GM12878 (cell line): ENCODE measurements around the gene ACOT12. TPM values are rescaled to one million over a fixed set of nuclear protein-coding genes. Genes with fewer than 3 reads are reported as not detected.
A peak's percentile ranks its signal among the peaks of the same experiment; 100 is the strongest.

Source experiments
- BACH1 ChIP-seq: fragments of 450-650 bp; IDR thresholded peaks from 2 replicates; pipeline ENCODE4 v1.6.1; 2017; ENCODE audit warnings: mild to moderate bottlenecking, borderline replicate concordance
- BCL11A ChIP-seq: IDR thresholded peaks from 2 replicates; pipeline ENCODE4 v1.6.1; 2011; ENCODE audit warnings: low read depth, low read length
- BCLAF1 ChIP-seq: fragments of 450-650 bp; IDR thresholded peaks from 2 replicates; pipeline ENCODE4 v1.6.1; 2017; ENCODE audit warnings: antibody characterized with exemption, mild to moderate bottlenecking, moderate library complexity
- CEBPZ ChIP-seq: fragments of 150-350 bp; IDR thresholded peaks from 2 replicates; pipeline ENCODE4 v1.6.1; 2016; ENCODE audit warnings: low read depth, low read length
- EP300 ChIP-seq, 2 experiments: fragments of 150-350 bp in 1 of 2; IDR thresholded peaks; 2 replicates each; pipeline ENCODE4 v1.6.1; 2011 to 2012; ENCODE audit warnings: low read depth in 2 of 2, low read length in 2 of 2, borderline replicate concordance in 1 of 2, improper control_type of control experiment in 1 of 2, inconsistent platforms in 1 of 2; ENCODE audit not compliant: control insufficient read depth in 1 of 2
- GATAD2B ChIP-seq: fragments of 450-650 bp; conservative IDR thresholded peaks from 2 replicates; pipeline ENCODE4 v1.6.1; 2017; ENCODE audit warnings: low read depth, mild to moderate bottlenecking, moderate library complexity
- NFYA ChIP-seq: IDR thresholded peaks from 2 replicates; pipeline ENCODE4 v1.6.1; 2011; ENCODE audit warnings: low read depth, mild to moderate bottlenecking, low read length, improper control_type of control experiment, borderline replicate concordance
- PKNOX1 ChIP-seq: fragments of 450-650 bp; IDR thresholded peaks from 2 replicates; pipeline ENCODE4 v1.6.1; 2016; ENCODE audit warnings: mild to moderate bottlenecking
- POU2F2 ChIP-seq: IDR thresholded peaks from 3 replicates; pipeline ENCODE4 v1.6.1; 2011; ENCODE audit warnings: low read depth, mild to moderate bottlenecking, low read length, borderline replicate concordance
- PRDM15 ChIP-seq: fragments of 450-650 bp; formaldehyde crosslinking; IDR thresholded peaks from 2 replicates; pipeline ENCODE4 v1.4.0; 2020; ENCODE audit warnings: mild to moderate bottlenecking, moderate library complexity
- SKIL ChIP-seq: fragments of 450-650 bp; IDR thresholded peaks from 2 replicates; pipeline ENCODE4 v1.6.1; 2017; ENCODE audit warnings: mild to moderate bottlenecking, low read depth, inconsistent platforms; ENCODE audit not compliant: poor library complexity, severe bottlenecking
- SREBF2 ChIP-seq: IDR thresholded peaks from 2 replicates; pipeline ENCODE4 v1.6.1; 2012; ENCODE audit warnings: mild to moderate bottlenecking, low read length
- STAT3 ChIP-seq: IDR thresholded peaks from 2 replicates; pipeline ENCODE4 v1.6.1; 2011; ENCODE audit warnings: low read depth, low read length, improper control_type of control experiment
- TCF12 ChIP-seq: IDR thresholded peaks from 2 replicates; pipeline ENCODE4 v1.6.1; 2011; ENCODE audit warnings: low read depth, mild to moderate bottlenecking, low read length
- ZZZ3 ChIP-seq: IDR thresholded peaks from 2 replicates; pipeline ENCODE4 v1.6.1; 2011; ENCODE audit warnings: low read depth; ENCODE audit not compliant: control insufficient read depth, insufficient read length
- polyA plus RNA-seq, 11 experiments: library from polyadenylated mRNA; depleted of rRNA in 4 of 11; unstranded in 6 of 11; stranded (reverse) in 5 of 11; fragments of >200 nt; fragmentation: Nextera tagmentation in 4 of 11; fragmentation: Illumina TruSeq in 1 of 11; extraction: Ambion mirVana in 4 of 11; extraction: Trizol in 1 of 11; gene quantifications; 1 replicate in 1 of 11; 2 replicates in 10 of 11; pipeline versions ENCODE4 v1.2.1 to v1.2.3, GENCODE V29; 2011 to 2016; ENCODE audit warnings: inconsistent platforms in 2 of 11, missing spikeins in 2 of 11, low read depth in 1 of 11
- total RNA-seq, 4 experiments: library from RNA; depleted of rRNA in 3 of 4; stranded (reverse); fragments of >200 nt in 3 of 4; fragmentation: Illumina TruSeq in 1 of 4; extraction: Trizol in 1 of 4; gene quantifications; 2 replicates each; pipeline versions ENCODE4 v1.2.1 to v1.2.3, GENCODE V29; 2013 to 2021

The ACOT12 gene
- total and polyA plus RNA-seq, 10 of the 15 experiments (the other 5 are each of a cell fraction or from before 2014, with no cell fraction given), result 0.08 TPM; not detected in 9

GRCh38 chr5:81301271-81302015 lies 92.5 kb downstream of the ACOT12 start, which contains the start of gene ZCCHC9 (continued):
- TF ChIP-seq PRDM15, result no peak
- TF ChIP-seq SREBF2, result peak; percentile 50; the same call in 1 of the 2 replicates
- TF ChIP-seq POU2F2, result peak; percentile 45; the same call in 2 of the 3 replicates
- TF ChIP-seq ZZZ3, result no peak
- TF ChIP-seq BCLAF1, result no peak
- no peak for TF ChIP-seq NFYA
- no peak for TF ChIP-seq TCF12
- TF ChIP-seq BCL11A, result no peak
- peak; percentile 55; the same call in 1 of the 2 replicates for TF ChIP-seq PKNOX1
- peak; percentile 84 for TF ChIP-seq BACH1
- TF ChIP-seq GATAD2B, result peak; percentile 64; the same call in 1 of the 2 replicates
- TF ChIP-seq SKIL, result peak; percentile 30
- TF ChIP-seq EP300 (IDR thresholded peaks at IDR 0.05; ENCODE audit: borderline replicate concordance in 1 of 2, control insufficient read depth in 1 of 2, low read depth in 2 of 2, low read length in 2 of 2), result peak; percentile 48 to 52; a peak in 2 of 4 replicates
- TF ChIP-seq CEBPZ, result no peak
- no peak for TF ChIP-seq STAT3
